ENCODE measurements around the gene ZXDC.

ZXDC gene

DNA sequence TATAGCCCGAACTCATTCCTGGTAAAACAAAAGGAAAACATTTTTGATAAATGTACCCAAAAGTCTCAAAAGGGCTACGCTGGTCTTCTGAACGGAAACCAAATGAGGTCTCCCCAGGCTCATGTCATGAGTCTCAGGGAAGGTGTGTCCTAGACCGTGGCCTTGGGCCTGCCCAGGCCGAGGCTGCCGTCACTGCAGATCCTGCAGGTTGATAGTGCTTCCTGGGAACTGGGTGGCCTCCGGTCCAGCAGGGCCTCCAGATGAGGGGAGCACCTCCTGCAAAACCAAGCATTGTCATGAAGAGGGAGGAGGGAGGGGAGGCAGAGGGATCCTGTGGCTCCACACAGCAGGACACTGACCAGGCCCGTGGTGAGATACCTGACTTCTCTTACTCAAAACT, 37.5 kb downstream of the ZXDC start:
- no peak for DNase-seq (ENCODE audit: low read depth in 3 of 3, low spot score in 1 of 3)

DNA sequence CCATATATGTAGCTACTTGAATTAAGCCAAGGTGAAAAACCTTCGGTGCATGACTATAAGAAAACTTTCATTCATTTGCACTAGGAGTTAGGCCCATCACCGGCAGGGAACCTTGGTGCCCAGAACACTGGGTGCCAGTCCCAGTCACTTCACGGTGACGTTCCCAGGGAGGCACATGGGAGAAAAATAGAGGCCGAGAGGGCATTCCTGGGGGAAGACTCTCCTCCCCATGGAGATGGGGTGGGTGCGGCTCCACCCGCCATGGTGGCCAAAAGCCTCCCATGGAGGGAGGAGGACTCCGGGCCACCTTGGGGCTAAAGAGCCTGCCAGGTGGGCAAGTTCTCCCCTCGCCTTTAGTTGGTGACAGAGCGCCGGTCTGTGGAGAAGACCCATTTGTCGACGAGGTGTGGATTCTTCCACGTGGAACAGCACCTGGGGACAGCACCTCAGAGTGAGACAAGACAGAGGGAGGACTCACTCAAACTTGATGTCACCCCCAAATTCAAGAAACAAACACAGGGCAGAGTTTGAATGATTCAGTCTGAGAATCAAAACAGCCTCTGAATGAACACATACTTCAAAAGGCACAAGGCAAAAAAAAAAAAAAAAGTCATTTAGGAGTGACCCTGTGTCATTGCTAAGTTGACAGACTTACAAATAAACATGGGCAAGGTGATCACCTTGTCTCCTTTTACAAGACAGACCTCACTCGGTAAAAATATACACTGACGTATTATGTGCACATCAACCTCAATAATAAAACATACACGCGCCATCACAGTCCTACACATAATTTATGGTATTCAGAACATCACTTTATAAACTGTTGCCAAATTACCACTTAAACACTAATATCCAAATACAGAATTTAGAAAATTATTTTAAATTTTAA, 38.6 kb downstream of the ZXDC start:
- DNase-seq (ENCODE audit: low read depth in 3 of 3, low spot score in 1 of 3), result no peak

DNA sequence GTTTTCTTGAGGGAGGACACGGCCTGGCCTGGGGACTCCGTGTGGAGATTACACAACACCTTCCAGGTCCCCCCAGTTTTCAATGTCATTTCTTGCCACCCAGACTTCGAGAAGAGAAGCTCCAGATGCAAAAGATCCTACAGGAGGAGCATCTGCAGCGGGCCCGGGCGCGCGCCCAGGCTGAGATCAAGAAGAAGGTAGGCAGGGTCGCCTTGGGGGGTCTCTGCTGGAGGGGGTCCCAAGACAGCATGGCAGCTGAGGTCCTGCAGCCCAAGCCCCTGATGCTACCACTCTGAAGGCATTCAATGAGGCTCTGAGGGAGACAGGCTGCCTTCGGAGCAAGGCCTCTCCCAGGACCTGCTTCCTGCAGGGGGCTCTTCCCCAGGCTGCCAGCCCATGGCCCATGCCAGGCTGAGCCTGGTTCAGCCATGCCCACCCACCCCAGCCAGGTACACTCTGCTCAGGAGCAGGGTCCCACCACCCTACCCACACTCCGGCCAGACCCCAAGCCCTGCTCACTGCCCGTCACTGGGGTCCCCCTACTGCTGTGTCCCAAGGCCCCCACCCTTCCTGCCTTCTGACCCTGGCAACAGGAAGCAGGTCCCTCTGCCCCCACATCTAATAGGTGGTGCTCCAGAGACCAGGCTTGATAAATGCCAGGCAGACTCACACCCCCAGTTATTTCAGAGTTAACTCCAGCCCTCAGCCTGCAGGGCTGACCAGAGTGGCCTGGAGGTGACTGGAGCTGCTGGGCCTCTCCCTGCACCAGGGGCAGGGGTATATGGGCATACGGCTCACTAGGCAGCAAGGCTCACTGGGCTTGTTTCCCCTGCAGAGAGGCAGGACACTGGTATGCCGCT, 40.0 kb downstream of the ZXDC start:
- DNase-seq (ENCODE audit: low read depth in 3 of 3, low spot score in 1 of 3), result no peak

DNA sequence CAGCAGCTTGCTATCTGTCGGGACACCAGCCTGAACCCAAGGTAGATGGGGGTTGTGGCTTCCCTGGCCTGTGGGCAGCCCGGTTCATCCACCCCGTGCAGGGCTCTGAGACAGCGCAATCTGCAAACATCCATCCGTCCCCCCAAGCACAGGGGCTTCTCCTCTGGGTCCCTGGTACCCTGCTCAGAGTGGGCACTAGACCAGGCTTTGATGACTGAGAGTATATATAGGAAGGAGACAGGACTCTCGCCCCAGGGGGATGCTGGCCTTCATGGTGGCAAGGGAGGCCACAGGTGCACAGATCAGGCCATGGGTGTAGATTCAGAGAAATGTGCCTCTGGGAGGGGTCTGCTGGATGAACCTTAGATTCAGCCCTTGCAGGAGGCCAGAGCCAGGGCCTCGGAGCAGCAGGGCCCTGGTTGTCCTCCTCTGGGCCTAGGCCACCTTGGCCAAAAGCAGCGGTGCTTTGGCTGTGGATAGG, 40.7 kb downstream of the ZXDC start:
- DNase-seq (ENCODE audit: low read depth in 3 of 3, low spot score in 1 of 3), result no peak

DNA sequence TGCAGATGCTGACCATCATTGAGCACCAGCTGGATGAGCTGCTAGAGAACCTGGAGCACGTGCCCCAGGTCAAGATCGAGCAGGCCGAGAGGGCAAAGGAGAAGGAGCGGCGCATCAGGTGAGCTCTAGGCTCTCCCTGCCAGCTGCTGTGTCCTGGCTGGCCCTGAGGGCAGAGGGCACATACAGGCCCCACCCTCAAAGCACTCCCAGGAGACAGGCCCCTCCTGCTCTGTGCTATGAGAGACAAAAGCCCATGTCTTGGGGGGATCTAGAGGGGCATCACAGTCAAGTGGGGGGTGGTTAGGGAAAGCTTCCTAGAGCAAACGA, 41.5 kb downstream of the ZXDC start:
- DNase-seq (ENCODE audit: low read depth in 3 of 3, low spot score in 1 of 3), result no peak

DNA sequence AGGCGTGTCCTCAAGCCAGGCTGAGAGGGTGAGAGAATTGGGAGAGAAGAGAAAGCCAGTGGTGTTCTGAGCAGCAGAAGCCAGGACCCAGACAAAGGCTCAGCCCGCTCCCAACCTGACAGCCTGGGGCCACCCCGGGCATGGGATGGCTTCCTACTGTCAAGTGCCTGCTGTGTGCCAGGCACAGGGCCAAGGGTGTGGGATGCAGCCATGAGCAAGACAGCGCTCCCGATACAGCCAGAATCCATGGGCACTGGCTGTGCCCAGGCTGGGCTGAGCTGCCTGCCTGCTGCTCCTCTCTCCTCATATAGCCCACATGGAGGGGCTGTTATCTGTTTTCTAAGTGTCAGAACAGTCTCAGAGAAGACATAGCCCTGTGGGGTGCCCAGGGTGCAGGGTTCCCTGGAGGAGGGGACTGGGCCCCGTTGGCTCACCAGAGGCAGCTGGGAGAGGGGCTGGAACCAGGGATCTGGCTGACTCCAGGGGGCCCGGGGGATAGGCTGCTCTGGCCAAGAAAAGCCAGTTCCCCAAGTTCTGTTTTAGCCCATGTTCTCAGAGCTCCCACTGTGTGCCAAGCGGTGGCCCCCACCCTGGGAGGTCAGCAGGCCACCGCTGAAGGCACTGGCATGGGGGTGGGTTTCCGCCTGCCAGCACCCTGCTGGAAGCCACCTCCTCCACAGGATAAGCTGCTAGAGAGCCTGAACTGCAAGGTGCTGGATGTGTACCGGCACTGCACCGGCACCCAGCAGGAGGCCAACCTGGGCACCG, 42.0 kb downstream of the ZXDC start:
- no peak for DNase-seq (ENCODE audit: low read depth in 3 of 3, low spot score in 1 of 3)

DNA sequence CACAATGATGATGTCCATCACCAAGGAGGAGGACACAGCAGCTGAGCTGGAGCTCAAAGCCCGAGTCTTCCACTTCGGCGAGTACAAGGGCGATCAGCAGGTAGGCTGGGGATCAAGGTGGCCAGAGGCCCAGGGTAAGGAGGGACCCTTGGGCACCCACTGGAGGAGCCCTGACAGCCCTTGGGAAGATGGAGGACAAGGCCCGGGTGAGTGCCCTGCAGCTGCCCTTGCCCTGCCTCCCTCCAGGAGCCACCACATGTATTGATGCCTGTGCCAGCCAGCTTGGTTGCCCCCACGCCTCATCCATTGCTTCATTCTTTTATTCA, 42.6 kb downstream of the ZXDC start:
- DNase-seq (ENCODE audit: low read depth in 3 of 3, low spot score in 1 of 3), result no peak

DNA sequence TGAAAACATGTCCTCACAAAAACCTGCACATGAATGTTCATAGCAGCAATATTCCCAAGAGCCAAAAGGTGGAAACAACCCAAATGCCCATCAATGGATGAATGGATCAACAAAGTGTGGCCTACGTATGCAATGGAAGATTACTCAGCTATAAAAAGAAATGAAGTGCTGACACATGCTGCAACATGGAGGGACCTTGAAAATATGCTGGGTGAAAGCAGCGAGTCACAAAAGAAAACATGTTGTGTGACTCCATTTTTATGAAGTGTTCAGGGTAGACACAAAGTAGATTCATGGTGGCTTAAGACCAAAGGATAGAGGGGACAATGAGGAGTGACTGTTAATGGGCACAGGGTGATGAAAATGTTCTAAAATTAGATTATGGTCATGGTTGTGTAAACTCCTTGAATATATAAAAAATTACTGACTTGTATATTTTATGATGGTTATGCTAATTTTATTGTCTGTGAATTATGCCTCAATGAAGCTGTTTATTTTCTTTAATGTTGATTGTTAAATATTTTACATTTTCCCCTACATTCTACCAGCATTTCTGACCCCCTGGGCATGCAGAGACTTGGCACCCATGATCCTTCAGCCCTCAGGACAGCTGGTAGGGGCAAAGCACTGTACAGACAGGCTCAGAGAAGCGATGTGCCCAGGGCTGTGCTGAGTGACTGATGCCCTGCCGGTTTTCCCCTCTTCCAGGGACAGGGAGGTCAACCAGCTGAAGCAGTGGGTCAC, 43.2 kb downstream of the ZXDC start:
- DNase-seq (ENCODE audit: low read depth in 3 of 3, low spot score in 1 of 3), result no peak

DNA sequence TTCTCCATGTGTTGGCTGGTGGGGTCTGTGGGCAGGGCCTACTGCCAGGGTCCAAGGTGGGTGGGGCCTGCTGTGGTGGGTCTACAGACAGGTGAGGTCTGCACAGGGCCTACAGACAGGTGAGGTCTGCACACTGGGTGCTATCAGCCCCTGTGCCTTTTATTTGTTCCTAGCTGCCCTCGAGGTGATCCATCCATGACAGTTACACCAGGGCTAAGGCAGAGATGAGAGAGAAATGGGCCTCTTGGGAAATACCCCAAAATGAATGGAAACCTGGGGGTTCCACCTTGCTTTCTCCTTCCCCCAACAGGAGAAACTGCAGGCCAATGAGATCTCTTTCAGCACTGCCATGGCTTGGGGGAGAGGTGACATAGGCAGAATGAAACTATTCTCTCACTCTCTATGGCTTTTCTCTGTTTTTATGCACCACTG, 44.6 kb downstream of the ZXDC start:
- no peak for DNase-seq (ENCODE audit: low read depth in 3 of 3, low spot score in 1 of 3)

DNA sequence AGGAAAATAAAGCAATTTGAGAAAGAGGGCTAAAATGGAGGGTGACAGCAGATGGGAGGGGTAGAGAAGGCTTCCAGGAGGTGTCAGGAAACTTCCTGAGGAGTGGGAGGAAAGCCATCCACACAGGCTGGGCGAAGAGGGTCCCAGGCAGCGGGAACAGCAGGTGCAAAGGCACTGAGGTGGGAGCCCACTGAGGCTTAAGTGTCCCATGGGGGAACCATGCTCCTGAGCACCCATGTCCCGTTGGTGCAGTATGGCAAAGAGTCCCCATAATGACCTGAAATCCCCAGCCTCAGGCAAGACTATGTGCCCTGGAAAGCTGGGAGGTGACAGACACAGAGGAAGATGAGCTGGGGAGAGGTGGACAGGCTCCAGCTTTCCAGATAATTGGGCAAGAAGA, 50.9 kb downstream of the ZXDC start:
- no peak for DNase-seq (ENCODE audit: low read depth in 3 of 3, low spot score in 1 of 3)

DNA sequence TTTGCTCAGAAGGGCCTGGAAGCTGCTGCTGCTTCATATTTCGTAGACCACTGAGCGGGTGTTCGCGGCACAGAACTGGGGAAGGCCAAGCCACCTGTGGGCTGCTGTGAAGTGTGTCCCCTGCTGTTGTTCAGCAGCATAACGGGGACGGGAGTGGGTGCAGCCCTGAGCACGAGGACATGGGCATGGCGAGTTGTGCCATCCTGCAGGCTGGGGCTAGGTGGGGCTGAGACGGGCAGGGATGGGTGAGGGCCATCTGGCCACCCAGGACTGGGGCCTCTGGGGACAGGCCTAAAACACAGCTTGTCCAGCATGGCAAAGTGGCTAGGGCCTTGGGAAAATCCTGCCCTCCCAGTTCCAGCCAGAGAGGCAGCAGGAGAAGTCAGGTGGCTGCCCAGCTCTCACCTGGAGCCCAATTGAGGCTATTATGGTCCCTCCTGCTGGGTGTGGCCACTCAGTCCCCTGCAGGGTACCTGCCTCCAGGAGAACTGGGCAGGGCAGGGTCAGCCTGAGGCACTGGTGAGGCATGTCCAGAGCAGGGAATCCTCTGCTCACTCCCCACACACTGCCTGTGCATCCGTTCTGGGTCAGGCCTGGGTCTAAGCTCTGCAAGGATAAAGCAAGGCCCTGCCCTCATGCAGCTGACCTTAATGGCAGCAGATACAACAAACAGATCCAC, 51.5 kb downstream of the ZXDC start:
- no peak for DNase-seq (ENCODE audit: low read depth in 3 of 3, low spot score in 1 of 3)

DNA sequence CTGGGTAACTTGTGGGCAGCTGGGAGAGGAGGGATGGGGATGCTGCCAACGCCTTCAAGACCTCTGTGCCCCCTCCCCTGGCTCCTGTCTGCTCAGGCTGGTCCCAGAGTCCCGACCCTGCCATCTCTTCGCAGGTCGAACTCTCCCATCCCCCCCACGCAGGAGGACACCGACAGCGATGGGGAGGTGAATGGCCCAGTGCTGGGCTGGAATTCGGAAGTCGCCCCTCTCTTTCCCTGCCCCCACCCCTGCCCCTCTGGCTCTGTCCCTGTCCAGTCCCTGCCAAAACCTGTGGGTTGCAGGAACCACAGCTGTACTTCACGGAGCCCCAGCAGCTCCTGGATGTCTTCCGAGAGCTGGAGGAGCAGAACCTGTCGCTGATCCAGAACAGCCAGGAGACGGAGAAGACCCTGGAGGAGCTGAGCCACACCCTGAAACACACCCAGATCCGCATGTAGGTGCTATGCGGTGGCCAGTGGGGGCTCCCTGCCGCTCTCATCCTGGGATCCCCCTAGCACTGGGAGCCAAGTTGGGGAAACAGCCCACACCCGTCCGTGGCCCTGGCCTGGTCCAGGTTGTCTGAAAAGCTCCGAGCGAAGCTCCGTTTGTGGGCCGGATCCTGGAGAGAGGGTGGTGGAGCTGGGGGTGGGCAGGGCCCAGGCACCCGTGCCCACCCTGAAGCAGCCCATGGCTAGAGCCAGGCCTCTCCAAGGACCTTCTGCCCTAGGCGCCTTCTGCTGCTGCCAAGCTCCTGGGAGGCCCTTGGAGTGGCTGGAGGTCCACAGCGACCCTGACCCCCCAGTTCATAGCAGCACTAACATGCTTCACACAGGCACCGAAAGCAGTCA, 52.3 kb downstream of the ZXDC start:
- no peak for DNase-seq (ENCODE audit: low read depth in 3 of 3, low spot score in 1 of 3)

DNA sequence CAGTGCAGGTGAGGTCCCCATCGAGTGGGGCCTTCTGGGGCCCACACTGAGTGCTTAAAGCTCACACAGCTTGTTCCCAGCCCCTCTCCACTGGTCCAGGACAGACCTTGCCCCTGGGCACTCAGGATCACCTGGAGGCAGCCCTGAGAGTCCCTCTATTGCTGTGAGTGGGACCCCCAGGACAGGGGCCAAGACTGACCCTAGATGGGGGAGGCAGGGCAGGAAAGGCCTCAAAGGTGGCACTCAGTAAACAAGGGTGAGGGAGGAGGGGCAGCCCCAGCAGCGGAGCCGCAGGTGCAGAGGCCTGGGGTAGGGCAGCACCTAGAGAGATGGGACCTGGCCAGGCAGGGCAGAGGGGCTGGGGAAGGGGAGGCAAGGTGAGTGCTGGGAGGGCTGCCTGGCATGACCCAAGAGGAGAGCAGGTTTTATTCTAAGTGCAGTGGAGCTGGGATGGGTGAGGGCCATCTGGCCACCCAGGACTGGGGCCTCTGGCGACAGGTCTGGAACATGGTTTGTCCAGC, 53.1 kb downstream of the ZXDC start:
- no peak for DNase-seq (ENCODE audit: low read depth in 3 of 3, low spot score in 1 of 3)

DNA sequence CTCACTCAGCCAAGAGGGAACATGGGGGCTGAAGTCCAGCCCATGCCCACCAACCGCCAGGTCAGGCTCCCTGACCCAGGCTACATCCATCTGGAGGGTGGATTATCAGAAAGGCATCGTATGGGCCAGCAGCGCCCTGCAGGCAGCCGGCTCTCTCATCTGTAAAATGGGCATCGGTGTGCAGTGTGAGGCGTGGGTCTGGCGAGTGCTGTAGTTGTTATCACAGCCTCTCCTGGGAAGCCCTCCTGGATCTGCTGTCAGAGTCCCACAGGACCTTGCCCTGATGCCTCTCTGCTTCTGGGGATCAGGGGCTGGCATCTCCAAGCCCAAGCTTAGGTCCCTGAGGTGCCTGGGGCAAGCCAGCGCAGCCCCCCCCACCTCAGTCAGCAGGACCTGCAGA, 53.6 kb downstream of the ZXDC start:
- DNase-seq (ENCODE audit: low read depth in 3 of 3, low spot score in 1 of 3), result no peak

DNA sequence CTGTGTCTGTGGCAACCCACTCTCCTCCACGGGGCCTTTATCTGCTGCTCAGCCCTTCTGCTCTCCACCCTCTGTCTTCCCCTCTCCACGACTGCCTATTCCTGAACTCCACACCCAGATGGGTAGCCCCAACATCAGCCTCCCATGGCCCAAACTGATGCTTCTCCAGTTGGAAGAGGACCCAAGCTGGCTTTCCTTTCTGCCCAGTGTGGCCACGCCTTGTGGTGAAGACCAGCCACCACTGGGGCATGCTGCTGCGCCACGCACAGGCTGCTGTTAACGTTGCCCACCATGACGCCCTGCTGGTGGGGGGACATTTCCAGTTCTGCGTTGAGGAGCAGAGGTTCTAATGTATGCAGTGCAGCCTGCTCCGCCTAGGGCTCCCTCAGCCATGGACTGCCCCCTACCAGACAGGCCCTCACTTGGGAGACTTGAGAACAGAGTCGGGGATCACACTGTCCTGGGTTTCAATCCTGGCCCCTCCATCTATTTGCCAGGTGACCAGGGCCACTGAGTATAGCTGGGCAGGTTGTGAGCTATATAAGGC, 54.0 kb downstream of the ZXDC start:
- DNase-seq (ENCODE audit: low read depth in 3 of 3, low spot score in 1 of 3), result no peak

DNA sequence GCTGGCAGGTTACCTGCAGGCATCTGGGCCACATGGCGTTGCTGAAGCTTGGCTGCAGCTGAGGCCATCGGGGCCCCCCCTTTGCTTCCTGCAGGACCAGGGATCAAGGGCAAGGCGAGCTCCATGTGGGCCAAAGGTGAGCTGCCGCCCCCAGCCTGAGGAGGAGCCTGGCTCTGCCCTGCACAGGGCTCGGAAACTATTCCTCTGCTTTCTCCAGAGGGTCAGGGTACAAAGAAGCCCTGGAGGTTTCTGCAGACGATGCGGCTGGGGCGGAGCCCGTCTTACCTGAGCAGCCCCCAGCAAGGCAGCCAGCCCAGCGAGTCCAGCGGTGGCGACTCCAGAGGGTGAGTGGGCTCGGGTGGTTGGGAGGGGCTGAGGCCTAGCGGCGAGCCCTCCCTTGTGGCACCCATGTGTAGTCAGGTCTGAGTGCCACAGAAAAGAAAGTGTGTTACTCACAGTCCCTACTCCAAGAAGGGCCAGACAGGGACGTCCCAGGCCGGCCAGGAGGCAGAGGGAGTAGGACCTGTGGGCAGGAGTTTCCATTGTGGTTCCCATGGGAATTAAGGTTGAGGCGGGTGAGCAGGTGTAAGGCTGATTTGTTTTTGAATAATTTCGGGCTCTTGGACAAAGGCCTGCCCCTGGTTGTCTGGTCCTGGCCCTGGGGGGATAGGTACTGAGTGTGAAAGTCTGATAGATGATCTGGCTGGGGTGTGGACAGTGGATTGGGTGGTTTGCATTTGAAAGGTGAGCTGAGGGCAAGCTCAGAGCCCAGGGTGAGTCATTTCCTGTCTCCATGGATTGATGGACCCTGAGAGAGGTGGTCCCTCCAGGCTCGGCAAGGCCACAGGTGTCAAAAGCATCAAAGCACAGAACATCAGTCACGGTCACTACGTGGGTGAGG, 55.6 kb downstream of the ZXDC start:
- no peak for DNase-seq (ENCODE audit: low read depth in 3 of 3, low spot score in 1 of 3)

DNA sequence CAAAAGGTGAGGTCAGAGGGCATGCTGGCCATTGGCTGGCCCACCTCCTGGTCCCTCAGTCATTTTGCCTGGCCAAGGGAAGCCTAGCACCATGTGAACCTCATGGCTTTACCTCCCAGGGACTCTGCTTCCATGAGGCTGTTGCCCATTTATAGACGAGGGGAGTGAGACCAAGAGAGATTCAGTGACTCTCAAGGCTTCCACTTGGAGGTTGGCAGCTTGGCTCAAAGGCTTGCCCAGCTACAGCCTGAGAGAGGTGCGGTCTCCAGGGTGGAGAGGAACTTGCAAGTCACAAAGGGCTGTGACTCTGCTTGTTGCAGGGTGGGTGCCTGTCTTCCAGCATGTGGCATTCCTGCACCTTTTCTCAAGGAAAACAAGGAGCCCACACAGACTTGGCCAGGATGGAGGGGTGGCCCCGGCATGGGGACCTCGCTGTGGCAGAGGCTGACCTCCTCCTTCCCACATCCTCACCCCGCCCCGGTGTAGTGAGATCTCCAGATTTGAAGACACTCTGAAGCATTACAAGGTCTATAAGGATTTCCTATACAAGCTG, 56.5 kb downstream of the ZXDC start:
- DNase-seq (ENCODE audit: low read depth in 3 of 3, low spot score in 1 of 3), result no peak
